GM23338 (cell line): ENCODE results near the gene NLRC3. TPM values are rescaled to one million over a fixed set of nuclear protein-coding genes. Genes with fewer than 3 reads are reported as not detected.

Experiments
- ATAC-seq: fragments of 200-7000 bp; cut with Tn5 transposase; 3 replicates; pipeline ENCODE4 v1.9.1; 2020
- DNase-seq: peaks from one replicate; pipeline ENCODE4 v3.0.0-alpha.2; 2015; ENCODE audit warnings: low spot score
- H2AFZ ChIP-seq: fragments of 200-600 bp; sonication (generic); 2 replicates; pipeline ENCODE4 v1.8.0; 2016; ENCODE audit warnings: antibody characterized with exemption, mild to moderate bottlenecking, moderate library complexity
- H3F3A ChIP-seq: fragments of 200-600 bp; sonication (generic); replicated peaks from 2 replicates; pipeline ENCODE4 v1.8.0; 2017; ENCODE audit warnings: antibody characterized with exemption, mixed run types, low read depth
- H3K27ac ChIP-seq: fragments of 200-600 bp; sonication (generic); 2 replicates; pipeline ENCODE4 v1.6.1; 2016; ENCODE audit warnings: low read depth
- H3K27me3 ChIP-seq: fragments of 200-600 bp; sonication (generic); 2 replicates; pipeline ENCODE4 v1.8.0; 2016; ENCODE audit warnings: mild to moderate bottlenecking, mixed run types, moderate library complexity; ENCODE audit not compliant: insufficient read depth
- H3K36me3 ChIP-seq: fragments of 200-600 bp; sonication (generic); 2 replicates; pipeline ENCODE4 v1.8.0; 2016; ENCODE audit warnings: mild to moderate bottlenecking; ENCODE audit not compliant: insufficient read depth
- H3K4me1 ChIP-seq: fragments of 200-600 bp; sonication (generic); 2 replicates; pipeline ENCODE4 v1.8.0; 2016; ENCODE audit warnings: mild to moderate bottlenecking, moderate library complexity; ENCODE audit not compliant: insufficient read depth
- H3K4me2 ChIP-seq: fragments of 200-600 bp; sonication (generic); 2 replicates; pipeline ENCODE4 v1.7.1; 2017; ENCODE audit warnings: mixed run types
- H3K4me3 ChIP-seq: fragments of 200-600 bp; sonication (generic); 2 replicates; pipeline ENCODE4 v1.6.1; 2016; ENCODE audit warnings: mixed run types
- H3K79me2 ChIP-seq: fragments of 200-600 bp; sonication (generic); replicated peaks from 2 replicates; pipeline ENCODE4 v1.8.0; 2017; ENCODE audit warnings: mild to moderate bottlenecking; ENCODE audit not compliant: insufficient read depth
- H3K9me2 ChIP-seq: fragments of 200-600 bp; sonication (generic); 2 replicates; pipeline ENCODE4 v1.8.0; 2017; ENCODE audit not compliant: insufficient read depth
- H4K20me1 ChIP-seq: fragments of 200-600 bp; sonication (generic); replicated peaks from 2 replicates; pipeline ENCODE4 v1.8.0; 2017; ENCODE audit warnings: mild to moderate bottlenecking; ENCODE audit not compliant: insufficient read depth
- H3K27ac Mint-ChIP-seq: 2 replicates; pipeline ENCODE4 v1.8.0; 2020; ENCODE audit warnings: inconsistent platforms, mild to moderate bottlenecking, moderate library complexity, mixed read lengths
- H3K27me3 Mint-ChIP-seq: 3 replicates; pipeline ENCODE4 v1.8.0; 2022; ENCODE audit warnings: low read depth, mild to moderate bottlenecking, moderate library complexity, mixed read lengths, inconsistent platforms; ENCODE audit not compliant: insufficient read depth, poor library complexity
- H3K36me3 Mint-ChIP-seq: 3 replicates; pipeline ENCODE4 v1.8.0; 2021; ENCODE audit warnings: low read depth, mild to moderate bottlenecking, inconsistent platforms, moderate library complexity, mixed read lengths
- H3K4me1 Mint-ChIP-seq: 3 replicates; pipeline ENCODE4 v1.8.0; 2020; ENCODE audit warnings: mild to moderate bottlenecking, inconsistent platforms, mixed read lengths
- H3K4me3 Mint-ChIP-seq: 3 replicates; pipeline ENCODE4 v1.8.0; 2021; ENCODE audit warnings: moderate library complexity, mild to moderate bottlenecking, inconsistent platforms, mixed read lengths
- H3K9me3 Mint-ChIP-seq: 3 replicates; pipeline ENCODE4 v1.8.0; 2020; ENCODE audit warnings: moderate library complexity, mild to moderate bottlenecking, inconsistent platforms, mixed read lengths
- CTCF ChIP-seq, 2 experiments: fragments of 200-600 bp in 1 of 2; sonication (generic) in 1 of 2; conservative IDR thresholded peaks; 2 replicates each; pipeline versions ENCODE4 v1.5.1 to v1.6.1; 2016 to 2017; ENCODE audit warnings: antibody characterized with exemption in 2 of 2, low read depth in 2 of 2, mild to moderate bottlenecking in 2 of 2, moderate library complexity in 1 of 2
- ETS1 ChIP-seq: IDR thresholded peaks from 2 replicates; pipeline ENCODE4 v1.6.1; 2016; ENCODE audit warnings: antibody characterized with exemption
- EZH2 ChIP-seq: fragments of 200-600 bp; sonication (generic); IDR thresholded peaks from one replicate; pipeline ENCODE4 v1.8.0; 2017; ENCODE audit warnings: antibody characterized with exemption, mild to moderate bottlenecking, low read depth; ENCODE audit not compliant: unreplicated experiment
- EZH2phosphoT487 ChIP-seq: fragments of 200-600 bp; sonication (generic); IDR thresholded peaks from one replicate; pipeline ENCODE4 v1.8.1; 2018; ENCODE audit warnings: antibody characterized with exemption; ENCODE audit not compliant: unreplicated experiment
- JUNB ChIP-seq: IDR thresholded peaks from one replicate; pipeline ENCODE4 v1.6.1; 2016; ENCODE audit warnings: antibody characterized with exemption; ENCODE audit not compliant: unreplicated experiment
- NANOG ChIP-seq: IDR thresholded peaks from 2 replicates; pipeline ENCODE4 v1.6.1; 2016; ENCODE audit warnings: antibody characterized with exemption, borderline replicate concordance
- POLR2AphosphoS5 ChIP-seq: IDR thresholded peaks from 2 replicates; pipeline ENCODE4 v1.6.1; 2016; ENCODE audit warnings: antibody characterized with exemption, low read depth
- REST ChIP-seq: IDR thresholded peaks from one replicate; pipeline ENCODE4 v1.6.1; 2018; ENCODE audit warnings: antibody characterized with exemption; ENCODE audit not compliant: unreplicated experiment
- STAT1 ChIP-seq: IDR thresholded peaks from one replicate; pipeline ENCODE4 v1.6.1; 2016; ENCODE audit warnings: antibody characterized with exemption; ENCODE audit not compliant: unreplicated experiment
- ZNF114 ChIP-seq: fragments of 250-450 bp; sonication (Bioruptor Pico); IDR thresholded peaks from 2 replicates; pipeline ENCODE4 v1.5.0; 2020; ENCODE audit warnings: mild to moderate bottlenecking, moderate library complexity
- ZNF331 ChIP-seq: fragments of 250-450 bp; sonication (Bioruptor Pico); IDR thresholded peaks from 2 replicates; pipeline ENCODE4 v1.5.0; 2020; ENCODE audit warnings: low read depth, mild to moderate bottlenecking, moderate library complexity
- polyA plus RNA-seq: library from polyadenylated mRNA; unstranded; fragments of >200 nt; fragmentation: Nextera tagmentation; extraction: Ambion mirVana; gene quantifications from 2 replicates; pipeline ENCODE4 v1.2.1, GENCODE V29; 2016
- total RNA-seq: library from RNA; depleted of rRNA; stranded (reverse); fragments of >200 nt; shearing (Covaris generic); gene quantifications from 2 replicates; pipeline ENCODE4 v1.2.3, GENCODE V29; 2014

NLRC3 gene
- total and polyA plus RNA-seq, 2 experiments from 2014 or later, result 0.11 to 0.49 TPM

GRCh38 chr16:3518292-3518985 is 58.8 kb downstream of the NLRC3 start (continued):
- TF ChIP-seq ZNF114 (CRISPR knock-in tag) (no peak), STAT1 (no peak), REST (no peak), ZNF331 (CRISPR knock-in tag) (no peak), EZH2phosphoT487 (no peak), JUNB (no peak)

- Histone ChIP-seq H3K4me1 (no peaks in the 10 kb centered on the region), H3K4me3 (no peak overlapping the region), H3K27ac (no peak overlapping the region), H3F3A (no peaks in the 10 kb centered on the region), H4K20me1 (peaks cover 8% of the 10 kb centered on the region; the same call in 1 of the 2 replicates), H3K4me2 (no peak overlapping the region), H3K79me2 (no peaks in the 10 kb centered on the region), H2AFZ (no peak overlapping the region), H3K36me3 (no peaks in the 10 kb centered on the region), H3K27me3 (no peaks in the 10 kb centered on the region), H3K9me2 (no peaks in the 10 kb centered on the region)
- DNase-seq (no peak), ATAC-seq (no peak)
- Mint-ChIP-seq H3K4me3 (no peak overlapping the region), H3K36me3 (peaks cover 46% of the 10 kb centered on the region), H3K4me1 (no peaks in the 10 kb centered on the region), H3K27me3 (peaks cover 8% of the 10 kb centered on the region), H3K27ac (no peak overlapping the region), H3K9me3 (no peaks in the 10 kb centered on the region; the same call in 2 of the 3 replicates)
- no peak for TF ChIP-seq NANOG
- TF ChIP-seq CTCF (conservative IDR thresholded peaks at IDR 0.05; ENCODE audit: low read depth in 2 of 2), result no peak
- no peak for TF ChIP-seq EZH2
- TF ChIP-seq STAT1, result no peak
- TF ChIP-seq POLR2AphosphoS5, result no peak
- TF ChIP-seq REST, result no peak
- TF ChIP-seq ETS1, result no peak
- no peak for TF ChIP-seq EZH2phosphoT487
- TF ChIP-seq ZNF114 (CRISPR knock-in tag), result no peak
- TF ChIP-seq ZNF331 (CRISPR knock-in tag), result no peak
- no peak for TF ChIP-seq JUNB
Observed at GRCh38 chr16:3515897-3516296, 61.3 kb downstream of the NLRC3 start.
